Measurements from ENCODE around the gene CACNA1G.

Gene CACNA1G

DNA sequence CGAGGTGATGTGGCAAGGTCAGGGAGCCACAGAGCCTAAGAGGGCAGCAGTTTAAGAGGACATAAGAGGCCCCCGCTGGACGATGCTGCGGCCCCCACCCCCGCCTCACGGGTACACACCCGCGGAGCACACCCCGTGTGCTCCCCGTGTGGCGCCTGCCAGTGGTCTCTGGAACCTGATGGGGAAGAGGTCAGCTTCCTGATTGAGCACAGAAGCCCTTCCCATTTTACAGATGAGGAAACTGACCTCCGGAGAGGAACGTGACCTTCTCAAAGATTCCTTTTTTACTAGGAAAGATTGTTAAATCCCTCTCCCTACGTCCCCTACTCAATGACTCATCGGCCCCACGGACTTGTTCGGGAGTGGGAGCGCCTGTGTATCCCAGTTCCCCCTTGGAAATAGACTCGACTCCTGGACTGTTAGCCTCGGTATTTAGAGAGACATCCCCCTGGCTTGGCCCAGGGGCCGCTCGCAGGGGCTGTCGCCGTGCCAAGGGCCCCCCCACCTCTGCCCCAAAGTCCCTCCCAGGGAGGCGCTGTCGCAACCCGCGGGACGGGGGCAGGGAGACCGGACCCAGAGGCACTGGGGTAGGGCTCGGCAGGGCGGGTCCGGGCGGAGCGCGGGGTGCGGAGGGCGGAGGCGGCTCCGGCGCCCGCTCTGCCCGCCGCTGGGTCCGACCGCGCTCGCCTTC is 73.9 kb downstream of the CACNA1G start, which contains the start of gene ABCC3:
Gene ABCC3 (plus strand): TSS at position 658 of the 691 bp plus-strand sequence. CDS start 56 bp downstream, outside the sequence.
- DNase-seq (ENCODE audit: low read depth), result no peak

DNA sequence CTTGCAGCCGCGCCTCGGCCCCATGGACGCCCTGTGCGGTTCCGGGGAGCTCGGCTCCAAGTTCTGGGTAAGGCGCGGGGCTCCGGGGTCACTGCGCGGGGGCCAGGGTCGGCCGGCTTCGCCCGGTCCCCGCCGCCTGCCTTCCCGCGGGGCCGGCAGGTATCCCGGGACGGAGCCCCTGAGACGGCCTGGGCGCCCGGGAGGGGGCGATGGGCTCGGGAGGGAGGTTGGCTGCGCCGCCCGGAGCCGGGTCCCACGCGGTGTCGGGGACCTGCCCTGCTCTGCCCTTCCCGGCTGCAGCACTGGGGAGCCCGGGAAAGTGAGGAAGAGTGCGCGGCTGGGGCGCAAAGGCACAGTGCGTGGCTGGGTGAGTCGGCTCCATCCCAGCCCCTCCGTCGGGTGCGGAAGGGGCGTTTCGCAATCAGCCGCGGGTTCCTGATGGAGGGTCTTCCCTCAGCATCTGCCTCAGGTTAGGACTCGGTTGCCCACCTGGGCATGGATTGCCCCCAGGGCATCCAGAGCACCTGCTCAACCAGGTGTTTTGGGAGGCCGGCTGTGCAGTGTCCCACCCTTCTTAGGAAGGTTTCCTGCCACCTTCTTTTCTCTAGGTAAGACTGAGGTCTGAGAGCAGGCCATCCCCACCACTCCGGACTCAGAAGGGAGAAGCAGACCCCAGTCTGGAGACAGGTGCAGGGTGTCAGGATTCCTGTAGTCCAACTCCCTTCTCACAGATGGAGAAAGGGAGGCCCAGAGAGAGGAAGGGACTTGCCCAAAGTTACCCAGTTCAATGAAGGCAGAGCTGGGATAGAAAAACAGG is 74.6 kb downstream of the CACNA1G start:
- DNase-seq (ENCODE audit: low read depth), result no peak

DNA sequence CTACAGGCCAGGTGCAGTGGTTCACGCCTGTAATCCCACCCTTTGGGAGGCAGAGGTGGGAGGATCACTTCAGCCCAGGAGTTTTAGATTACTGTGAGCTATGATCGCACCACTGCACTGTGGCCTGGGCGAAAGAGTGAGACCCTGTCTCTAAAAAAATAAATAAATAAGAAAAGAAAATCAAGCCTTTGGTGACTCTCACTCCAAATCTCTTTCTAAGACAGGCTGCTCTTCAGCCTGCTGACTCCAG is 75.1 kb downstream of the CACNA1G start:
- no peak for DNase-seq (ENCODE audit: low read depth)

DNA sequence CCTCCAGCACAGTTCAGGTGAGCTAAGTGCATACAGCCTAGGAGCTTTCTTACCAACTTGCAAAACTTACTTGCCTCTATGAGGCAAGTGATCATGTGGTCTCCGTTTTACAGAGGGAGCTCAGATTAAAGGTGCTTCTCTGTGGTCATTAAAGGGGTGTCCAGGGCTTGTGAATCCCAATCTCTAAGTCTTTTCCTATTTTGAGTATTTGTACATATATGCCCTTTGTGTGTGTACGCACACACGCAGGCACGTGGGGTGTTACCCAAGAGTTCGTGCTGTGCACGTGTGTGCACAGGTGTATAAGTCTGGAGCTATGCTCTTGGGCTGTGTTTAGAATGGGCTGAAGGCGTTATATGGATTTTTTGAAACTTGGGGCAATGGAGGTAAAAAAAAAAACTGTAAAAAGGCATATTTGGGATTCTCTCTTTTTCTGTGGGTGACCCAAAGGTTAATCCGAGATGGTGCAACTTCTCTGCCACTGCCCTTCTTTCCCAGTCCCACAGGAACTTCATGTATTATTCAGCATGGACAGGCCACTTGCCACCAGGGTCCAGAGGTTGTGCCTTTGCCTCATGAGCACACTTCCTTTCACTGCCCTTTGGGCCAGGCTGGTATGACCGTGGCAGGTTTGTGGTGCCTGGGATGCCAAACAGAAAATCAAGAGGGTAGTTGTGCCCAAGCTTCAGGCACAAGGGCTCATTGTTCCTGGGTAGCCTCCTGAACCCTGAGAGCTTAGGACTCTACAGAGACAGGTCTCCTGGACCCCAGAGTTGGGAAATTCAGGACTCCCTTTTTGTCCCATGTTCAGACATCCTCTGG is 75.7 kb downstream of the CACNA1G start:
- no peak for DNase-seq (ENCODE audit: low read depth)

DNA sequence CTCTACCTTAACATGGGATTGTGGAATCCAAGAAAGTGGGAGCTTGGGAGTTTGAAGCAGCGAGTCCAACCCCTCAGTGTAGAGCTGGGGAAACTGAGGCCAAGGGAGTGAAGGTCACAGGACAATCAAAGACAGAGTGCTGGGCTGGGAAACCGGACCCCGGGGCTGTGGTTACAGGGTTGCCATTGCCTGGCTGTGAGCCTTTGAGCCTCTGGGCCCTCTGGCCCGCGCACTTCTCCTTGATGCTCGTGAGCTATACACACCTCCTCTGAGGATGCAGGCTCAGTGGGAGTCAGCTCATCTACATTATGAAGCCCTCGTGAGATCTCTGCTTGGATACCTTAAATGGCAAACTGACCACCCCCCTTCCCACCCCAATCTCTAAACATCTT is 76.3 kb downstream of the CACNA1G start:
- no peak for DNase-seq (ENCODE audit: low read depth)

DNA sequence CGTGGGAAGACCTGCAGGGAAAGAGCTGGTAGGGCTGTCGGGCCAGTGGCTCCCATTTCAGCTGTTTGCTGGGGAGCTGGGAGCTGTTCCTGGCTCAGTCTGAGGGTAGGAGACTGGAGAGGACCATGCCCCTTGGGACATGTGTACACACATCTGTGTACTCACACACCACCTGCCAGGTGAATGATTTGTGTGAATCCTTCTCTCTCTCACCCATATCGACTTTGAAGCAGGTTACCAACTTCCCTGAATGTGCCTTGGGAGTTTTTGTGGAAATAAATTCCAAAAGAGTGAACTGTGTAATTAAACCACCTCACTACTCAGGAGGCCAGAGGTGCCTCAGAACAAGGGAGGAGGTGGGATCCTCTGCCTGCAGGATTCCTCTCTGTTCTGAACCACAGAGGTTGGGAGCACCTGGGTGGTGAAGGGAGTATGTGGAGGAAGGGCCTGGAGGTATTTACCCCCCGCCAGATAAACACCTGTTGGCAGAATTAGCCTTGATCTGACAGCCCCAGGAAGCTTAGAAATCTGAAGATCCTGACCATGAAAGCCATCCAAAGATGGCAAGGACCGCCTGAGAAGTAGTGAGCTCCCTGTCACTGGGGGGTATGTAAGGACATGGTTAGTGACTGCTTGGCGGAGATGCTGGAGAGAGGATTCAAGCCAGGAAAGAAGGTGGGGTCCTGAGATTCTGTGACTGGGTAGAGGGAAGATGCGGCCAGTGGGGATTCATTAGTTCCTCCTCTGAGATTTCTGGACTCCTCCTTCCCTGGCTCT is 77.5 kb downstream of the CACNA1G start:
- DNase-seq (ENCODE audit: low read depth), result no peak

DNA sequence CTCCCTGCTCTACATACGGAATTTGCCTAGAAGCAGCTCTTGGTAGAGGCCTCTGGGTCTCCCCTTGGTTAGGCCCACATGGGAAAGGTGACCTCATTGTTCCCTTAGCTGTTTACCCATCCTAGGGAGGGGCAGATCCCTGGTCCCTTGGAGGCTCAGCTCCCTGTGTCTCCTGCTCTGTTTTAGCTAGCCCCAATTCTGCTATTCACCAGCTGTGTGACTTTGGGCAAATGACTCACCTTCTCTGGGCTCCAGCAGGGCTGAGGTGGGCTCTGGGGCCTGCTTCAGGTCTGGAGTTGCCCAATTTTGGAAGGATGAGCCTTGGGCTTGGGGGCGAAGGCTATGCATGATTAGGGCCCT is 78.1 kb downstream of the CACNA1G start:
- no peak for DNase-seq (ENCODE audit: low read depth)

DNA sequence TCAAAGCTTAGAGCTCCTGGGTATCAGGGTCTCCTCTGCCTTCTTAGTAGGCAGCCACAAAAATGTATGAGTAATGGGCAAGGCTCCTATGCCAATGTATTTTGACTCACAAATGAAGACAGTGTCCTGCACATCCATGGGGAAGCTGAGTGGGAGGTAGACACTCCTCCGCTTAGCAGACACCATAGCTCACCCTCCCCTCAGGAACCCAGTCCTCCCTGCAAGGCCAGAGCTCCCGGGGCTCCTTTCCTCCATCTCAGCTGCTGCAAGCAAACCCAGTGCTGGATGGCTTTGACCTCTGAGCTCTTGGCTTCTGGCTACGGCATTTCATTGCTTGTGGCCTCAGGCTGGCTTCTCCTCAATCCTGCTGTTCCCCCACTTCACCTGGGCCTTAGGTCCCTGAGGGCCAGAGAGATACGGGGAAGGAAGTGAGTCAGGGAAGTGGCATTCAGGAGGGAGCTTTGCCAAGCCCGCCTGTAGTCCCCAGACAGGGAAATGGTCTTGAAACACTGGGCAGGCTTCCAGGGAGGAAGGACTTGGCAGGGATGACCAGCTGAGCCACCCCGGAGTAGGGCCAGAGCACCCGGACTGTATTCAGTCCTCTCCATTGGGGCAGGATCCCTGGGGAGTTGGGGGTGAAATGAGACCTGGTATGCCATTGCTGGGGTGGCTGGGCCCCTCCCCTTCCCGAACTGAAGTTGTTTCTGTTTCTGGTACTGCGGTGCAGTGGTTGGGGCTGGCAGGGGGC is 78.6 kb downstream of the CACNA1G start:
- DNase-seq (ENCODE audit: low read depth), result no peak

DNA sequence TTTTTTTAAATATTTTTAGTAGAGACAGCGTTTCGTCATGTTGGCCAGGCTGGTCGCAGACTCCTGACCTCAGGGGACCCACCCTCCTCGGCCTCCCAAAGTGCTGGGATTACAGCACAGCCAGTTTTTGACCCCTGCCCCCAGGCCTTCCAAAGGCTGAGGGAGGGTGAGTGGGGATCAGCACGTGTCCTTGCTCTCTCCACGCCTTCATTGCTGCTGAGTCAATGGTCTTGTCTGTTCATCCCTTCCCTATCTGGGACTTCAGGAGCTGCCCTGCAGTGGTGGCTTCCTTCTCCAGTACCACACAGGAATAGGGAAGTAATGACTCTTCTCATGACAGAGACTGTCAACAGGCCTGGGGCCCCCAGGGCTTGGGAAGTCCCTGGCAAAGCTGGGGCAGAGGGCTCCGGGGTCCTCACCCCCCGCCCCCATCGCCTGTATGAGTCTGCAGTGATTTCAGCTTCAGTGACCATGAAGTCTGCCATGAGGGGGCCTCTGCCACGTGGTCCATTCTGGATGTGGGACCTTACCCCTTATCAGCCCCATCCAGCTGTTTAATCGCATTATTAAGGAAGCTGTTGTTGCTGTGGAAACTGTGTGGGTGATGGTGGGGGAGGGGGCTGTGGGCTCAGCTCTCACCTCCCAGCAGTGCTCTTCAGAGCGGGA is 80.3 kb downstream of the CACNA1G start:
- DNase-seq (ENCODE audit: low read depth), result no peak

DNA sequence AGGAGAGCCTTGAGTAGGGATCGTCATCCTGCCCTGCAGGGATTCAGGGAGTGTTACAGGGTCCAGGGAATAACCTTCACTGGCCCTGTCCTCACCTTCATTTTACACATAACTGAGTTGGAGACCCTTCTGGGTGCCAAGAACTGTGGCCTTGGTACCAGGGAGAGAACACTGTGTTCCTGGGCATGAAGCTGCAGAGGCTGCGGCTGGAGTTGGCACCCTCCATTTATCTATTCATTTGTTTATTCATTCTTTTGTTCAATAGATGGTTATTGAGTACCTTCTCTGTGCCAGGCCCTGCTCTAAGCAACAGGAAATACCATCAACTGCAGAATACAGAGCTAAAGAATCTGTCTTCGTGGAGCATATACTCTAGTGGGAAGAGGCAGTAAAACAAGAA is 80.8 kb downstream of the CACNA1G start:
- no peak for DNase-seq (ENCODE audit: low read depth)

DNA sequence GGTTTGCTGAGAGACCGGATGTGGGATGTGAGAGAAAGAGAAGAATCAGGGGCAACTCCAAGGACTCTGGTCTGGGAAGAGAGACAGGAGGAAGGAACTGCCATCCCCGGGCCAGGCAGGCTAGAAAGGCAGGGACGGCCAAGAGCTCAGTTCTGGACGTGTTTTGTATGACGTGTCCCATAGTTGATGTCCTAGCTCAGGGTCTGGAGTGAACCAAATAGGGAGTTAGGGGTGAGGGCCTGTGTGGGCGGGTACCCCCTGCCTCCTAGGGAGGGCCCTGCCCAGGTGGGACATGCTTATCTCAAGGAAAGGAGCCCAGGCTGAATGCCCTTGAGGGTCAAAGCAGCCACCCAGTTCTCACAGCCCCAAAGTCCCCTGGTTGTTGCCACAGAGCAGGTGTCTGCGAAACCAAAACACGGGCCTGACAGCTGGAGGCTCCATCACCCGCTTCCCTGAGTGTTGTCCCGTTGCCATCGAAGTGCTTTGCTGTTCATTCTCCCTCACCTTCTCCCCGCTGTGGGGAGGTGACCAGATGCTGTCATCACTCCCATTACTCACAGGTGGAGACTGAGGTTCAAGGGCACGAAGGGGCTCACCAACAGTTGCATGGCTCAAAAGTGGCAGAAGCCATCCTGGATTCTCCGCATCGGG is 81.7 kb downstream of the CACNA1G start:
- DNase-seq (ENCODE audit: low read depth), result no peak

DNA sequence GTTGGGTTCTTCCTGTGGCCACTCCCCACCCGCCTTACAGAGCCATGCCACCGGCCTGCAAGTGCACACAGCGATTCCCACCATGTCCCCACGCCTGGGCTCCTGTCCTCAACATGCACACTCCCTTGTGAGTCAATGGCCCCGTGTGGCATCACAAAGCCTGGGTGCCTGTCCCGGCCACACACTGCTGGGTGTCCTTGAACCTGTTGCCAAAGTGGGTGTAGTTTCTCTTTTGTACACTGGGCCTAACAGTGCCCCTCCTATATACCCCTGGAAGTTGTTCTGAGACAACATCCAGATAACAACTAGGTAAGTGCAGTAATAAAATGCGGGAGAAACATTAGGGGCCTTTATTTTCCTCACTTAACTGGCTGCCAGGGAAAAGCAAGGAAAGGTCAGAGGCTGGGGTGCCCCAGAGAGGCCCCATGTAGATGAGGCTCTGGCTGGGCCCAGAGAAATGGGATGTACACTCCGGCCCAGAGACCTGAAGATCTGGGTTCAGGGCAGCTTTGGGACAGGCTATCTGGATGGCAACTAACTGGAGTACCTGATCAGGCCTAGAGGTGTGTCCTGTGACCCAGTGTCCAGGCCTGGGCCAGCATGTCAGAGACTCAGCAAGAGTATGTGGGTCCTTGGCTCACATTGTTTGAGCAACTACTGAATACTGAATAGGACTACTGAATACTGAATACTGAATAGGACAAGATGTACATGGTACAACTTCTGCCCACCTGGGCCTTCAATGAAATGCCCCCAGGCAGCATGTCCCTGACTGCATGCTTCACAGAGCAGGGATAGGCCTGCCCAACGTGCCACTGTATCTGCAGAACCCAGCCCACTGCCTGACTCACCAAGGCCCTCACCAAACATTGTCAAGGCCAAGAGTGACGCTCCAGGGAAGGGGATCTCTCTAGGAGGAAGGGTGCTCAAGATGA is 82.5 kb downstream of the CACNA1G start:
- no peak for DNase-seq (ENCODE audit: low read depth)

DNA sequence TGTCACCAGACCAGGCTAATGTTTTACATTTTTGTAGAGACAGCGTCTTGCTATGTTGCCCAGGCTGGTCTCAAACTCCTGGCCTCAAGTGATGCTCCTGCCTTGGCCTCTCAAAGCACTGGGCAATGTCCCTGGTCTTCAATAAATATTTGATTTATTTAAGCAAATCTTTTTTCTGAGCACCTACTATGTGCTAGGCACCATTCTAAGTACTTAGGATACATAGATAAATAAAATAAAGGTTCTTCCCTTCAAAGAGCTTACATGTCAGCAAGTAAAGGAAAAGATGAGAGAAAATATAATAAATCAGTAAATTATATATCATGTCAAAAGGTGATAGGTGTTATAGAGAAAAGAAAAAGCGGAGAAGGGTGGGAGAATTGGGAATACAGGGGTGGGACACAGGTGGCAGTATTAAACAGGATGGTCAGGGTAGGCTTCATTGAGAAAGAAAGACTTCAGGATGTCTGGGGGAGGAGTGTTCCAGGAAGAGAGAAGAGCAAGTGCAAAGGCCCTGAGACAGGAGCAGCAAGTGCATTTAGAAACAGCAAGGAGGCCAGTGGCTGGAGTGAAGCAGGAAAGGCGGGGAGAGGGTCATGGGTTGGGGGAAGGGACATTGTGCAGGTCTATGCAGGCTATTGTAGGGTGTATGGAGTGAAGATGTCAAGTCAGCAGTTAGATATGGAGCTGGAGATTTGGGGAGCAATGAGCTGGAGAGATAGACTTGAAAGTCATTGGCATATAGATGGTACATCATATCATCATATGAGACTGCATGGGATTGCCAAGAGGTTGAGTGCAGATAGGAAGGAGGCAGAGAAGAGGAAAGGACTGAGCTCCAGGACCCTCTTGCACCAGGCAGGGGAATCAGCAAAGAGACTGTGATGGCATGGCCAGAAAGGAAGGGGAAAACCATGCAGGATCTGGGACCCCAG is 85.5 kb downstream of the CACNA1G start:
- no peak for DNase-seq (ENCODE audit: low read depth)

DNA sequence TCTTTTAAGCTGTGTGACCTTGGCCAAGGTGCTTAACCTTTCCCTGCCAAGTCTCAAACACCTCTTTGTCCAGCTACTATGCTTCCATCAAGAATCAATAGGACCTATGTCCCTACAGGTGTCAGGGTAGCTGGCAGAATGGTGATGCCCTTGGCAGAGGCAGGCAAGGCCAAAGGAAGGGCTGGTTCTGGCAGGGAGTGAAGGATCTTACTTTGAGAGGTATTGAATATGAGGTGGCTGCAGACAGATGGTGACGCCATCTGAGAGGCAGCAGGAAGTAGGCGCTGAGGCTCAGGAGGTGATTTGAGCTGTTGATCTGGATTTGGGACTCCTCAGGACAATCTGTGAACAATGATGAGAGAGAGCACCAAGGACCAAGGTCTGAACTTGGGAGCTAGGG is 86.7 kb downstream of the CACNA1G start:
- no peak for DNase-seq (ENCODE audit: low read depth)

DNA sequence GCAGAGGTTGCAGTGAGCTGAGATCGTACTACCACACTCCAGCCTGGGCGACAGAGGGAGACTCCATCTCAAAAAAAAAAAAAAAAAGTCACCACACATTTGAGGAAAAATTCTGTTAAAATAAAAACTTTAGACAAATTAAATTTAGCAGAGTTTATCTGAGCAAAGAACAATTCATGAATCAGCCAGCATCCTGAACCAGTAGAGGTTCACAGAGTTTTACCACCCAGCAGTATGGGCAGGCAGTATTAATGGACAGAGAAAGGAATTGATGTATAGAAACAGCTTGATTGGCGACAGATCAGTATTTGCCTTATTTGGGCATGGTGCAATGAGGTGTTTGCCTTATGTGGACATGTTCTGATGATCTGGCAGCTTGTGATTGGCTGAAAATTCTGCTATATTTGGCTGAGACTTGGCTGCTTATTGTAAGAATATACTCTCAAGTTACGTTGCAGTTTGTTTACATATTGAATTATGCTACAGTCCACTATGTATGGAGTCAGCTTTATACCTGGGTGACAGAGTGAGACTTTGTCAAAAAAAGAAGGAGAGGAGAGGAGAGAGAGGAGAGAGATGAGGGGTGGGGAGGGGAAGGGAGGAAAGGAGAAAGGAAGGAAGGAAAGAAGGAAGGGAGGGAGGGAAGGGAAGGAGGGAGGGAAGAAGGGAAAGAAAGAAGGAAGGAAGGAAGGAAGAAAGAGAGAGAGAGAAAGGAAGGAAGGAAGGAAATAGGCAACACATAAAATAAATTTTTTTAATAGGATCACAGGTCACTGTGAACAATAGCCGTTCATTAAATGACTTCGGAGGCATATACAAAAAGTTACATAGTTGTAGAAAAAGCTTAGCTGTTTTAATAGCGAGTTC is 88.8 kb downstream of the CACNA1G start:
- no peak for DNase-seq (ENCODE audit: low read depth)

DNA sequence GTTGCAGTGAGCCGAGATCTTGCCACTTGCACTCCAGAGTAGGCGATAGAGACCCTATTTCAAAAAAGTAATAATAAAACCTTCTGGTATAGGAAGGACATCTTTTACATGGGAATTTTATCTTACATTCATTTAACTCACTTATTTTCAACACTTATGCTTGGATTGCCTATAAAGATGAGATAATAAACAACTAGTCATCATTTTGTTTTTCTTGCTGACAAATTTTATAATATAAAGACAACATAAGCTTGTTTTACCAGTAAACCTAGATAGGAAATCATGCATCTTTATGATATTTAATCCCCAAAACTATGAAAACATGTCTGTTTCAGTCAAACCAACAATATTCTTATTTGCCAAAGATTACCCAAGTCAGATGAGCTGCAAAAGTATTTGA is 91.1 kb downstream of the CACNA1G start:
- DNase-seq (ENCODE audit: low read depth), result no peak

DNA sequence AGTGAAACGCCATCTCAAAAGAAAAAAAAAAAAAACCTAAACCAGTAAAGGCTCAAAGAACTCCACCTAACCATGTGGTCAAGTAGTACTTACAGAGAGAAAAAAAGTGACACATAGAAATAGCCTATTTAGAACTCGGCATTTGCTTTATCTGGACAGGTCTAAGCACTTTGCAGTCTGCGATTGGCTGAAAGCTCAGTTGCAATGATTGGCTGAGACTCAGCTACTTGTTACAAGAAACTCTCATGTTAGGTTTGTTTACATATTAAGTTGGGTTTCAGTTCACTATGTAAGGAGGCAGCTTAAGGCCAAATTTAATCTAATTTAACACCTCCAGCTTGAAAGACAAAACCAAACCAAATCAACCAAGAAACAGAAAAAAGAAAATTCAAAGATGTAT is 93.2 kb downstream of the CACNA1G start:
- DNase-seq (ENCODE audit: low read depth), result no peak
